ENCODE data around the gene FXYD4.

The FXYD4 gene

GRCh38 chr10:43344051-43344450, 27.4 kb upstream of the FXYD4 start:
- DNase-seq (ENCODE audit: low read depth, low spot score): no peak

- DNase-seq (ENCODE audit: low read depth, low spot score): no peak
Measured at GRCh38 chr10:43347997-43348396, 23.4 kb upstream of the FXYD4 start.

GRCh38 chr10:43348511-43349312, 22.7 kb upstream of the FXYD4 start:
- DNase-seq (ENCODE audit: low read depth, low spot score): peak; percentile 89

GRCh38 chr10:43350156-43350555, 21.3 kb upstream of the FXYD4 start:
- DNase-seq (ENCODE audit: low read depth, low spot score): no peak

- DNase-seq (ENCODE audit: low read depth, low spot score): no peak
Measured at GRCh38 chr10:43350686-43351085, 20.8 kb upstream of the FXYD4 start.

GRCh38 chr10:43351301-43351700, 20.1 kb upstream of the FXYD4 start:
- DNase-seq (ENCODE audit: low read depth, low spot score): no peak

GRCh38 chr10:43352951-43353350, 18.5 kb upstream of the FXYD4 start:
- no peak for DNase-seq (ENCODE audit: low read depth, low spot score)

- DNase-seq (ENCODE audit: low read depth, low spot score): peak; percentile 24
Measured at GRCh38 chr10:43353495-43354329, 17.7 kb upstream of the FXYD4 start.

- DNase-seq (ENCODE audit: low read depth, low spot score): no peak
Measured at GRCh38 chr10:43354330-43354635, 17.2 kb upstream of the FXYD4 start.

GRCh38 chr10:43354879-43355380, 16.5 kb upstream of the FXYD4 start:
- no peak for DNase-seq (ENCODE audit: low read depth, low spot score)

GRCh38 chr10:43355749-43356371, 15.6 kb upstream of the FXYD4 start:
- DNase-seq (ENCODE audit: low read depth, low spot score): no peak

GRCh38 chr10:43360086-43360485, 11.3 kb upstream of the FXYD4 start:
- DNase-seq (ENCODE audit: low read depth, low spot score): no peak

GRCh38 chr10:43361547-43362190, 9.8 kb upstream of the FXYD4 start:
- no peak for DNase-seq (ENCODE audit: low read depth, low spot score)

- peak; percentile 96 for DNase-seq (ENCODE audit: low read depth, low spot score)
Measured at GRCh38 chr10:43362191-43362839, 9.1 kb upstream of the FXYD4 start.

- DNase-seq (ENCODE audit: low read depth, low spot score): no peak
Measured at GRCh38 chr10:43365001-43365400, 6.4 kb upstream of the FXYD4 start.

GRCh38 chr10:43369921-43370320, 1.5 kb upstream of the FXYD4 start:
- no peak for DNase-seq (ENCODE audit: low read depth, low spot score)

GRCh38 chr10:43370671-43371215, 693 bp upstream of the FXYD4 start:
- no peak for DNase-seq (ENCODE audit: low read depth, low spot score)

- DNase-seq (ENCODE audit: low read depth, low spot score): no peak
Measured at GRCh38 chr10:43372765-43373361, 1.4 kb downstream of the FXYD4 start.

- DNase-seq (ENCODE audit: low read depth, low spot score): no peak
Measured at GRCh38 chr10:43373461-43373860, 2.0 kb downstream of the FXYD4 start.

- no peak for DNase-seq (ENCODE audit: low read depth, low spot score)
Measured at GRCh38 chr10:43374194-43374593, 2.8 kb downstream of the FXYD4 start.
